Measurements from ENCODE around the gene AMER3.

The AMER3 gene

GRCh38 chr2:130796290-130796689 is 41.0 kb downstream of the AMER3 start:
- TF ChIP-seq CTCF (conservative IDR thresholded peaks at IDR 0.05; ENCODE audit: low read depth, low read length): no peak
- DNase-seq (ENCODE audit: low read depth): no peak
- H3K4me3 ChIP-seq (ENCODE audit: low read depth, low read length): no peak overlapping the region

- peak overlapping the region; percentile 77 for H3K4me3 ChIP-seq (ENCODE audit: low read depth, low read length)
- peak; percentile 81 for TF ChIP-seq CTCF (conservative IDR thresholded peaks at IDR 0.05; ENCODE audit: low read depth, low read length)
- peak; percentile 88 for DNase-seq (ENCODE audit: low read depth)
These were observed 42.4 kb downstream of the AMER3 start for GRCh38 chr2:130797493-130798435.

GRCh38 chr2:130798472-130799218 is 43.3 kb downstream of the AMER3 start:
- TF ChIP-seq CTCF (conservative IDR thresholded peaks at IDR 0.05; ENCODE audit: low read depth, low read length): no peak
- peak overlapping the region; percentile 77 for H3K4me3 ChIP-seq (ENCODE audit: low read depth, low read length)
- peak; percentile 52 for DNase-seq (ENCODE audit: low read depth)

- H3K4me3 ChIP-seq (ENCODE audit: low read depth, low read length): no peak overlapping the region
- DNase-seq (ENCODE audit: low read depth): no peak
- no peak for TF ChIP-seq CTCF (conservative IDR thresholded peaks at IDR 0.05; ENCODE audit: low read depth, low read length)
These were observed 44.0 kb downstream of the AMER3 start for GRCh38 chr2:130799295-130799694.

- DNase-seq (ENCODE audit: low read depth): no peak
- no peak overlapping the region for H3K4me3 ChIP-seq (ENCODE audit: low read depth, low read length)
- TF ChIP-seq CTCF (conservative IDR thresholded peaks at IDR 0.05; ENCODE audit: low read depth, low read length): no peak
These were observed 50.3 kb downstream of the AMER3 start for GRCh38 chr2:130805613-130806012.

- peak; percentile 27 for DNase-seq (ENCODE audit: low read depth)
These were observed 51.0 kb downstream of the AMER3 start for GRCh38 chr2:130806370-130806769.

More at GRCh38 chr2:130806370-130806769, 51.0 kb downstream of the AMER3 start:
- TF ChIP-seq CTCF (conservative IDR thresholded peaks at IDR 0.05; ENCODE audit: low read depth, low read length): no peak
- no peak overlapping the region for H3K4me3 ChIP-seq (ENCODE audit: low read depth, low read length)

Data from choroid plexus epithelial cell (primary cell).